HG03575 (cell line): ENCODE measurements around the gene LAG3.

Source experiments
- ATAC-seq: cut with Tn5 transposase; IDR thresholded peaks from one replicate; pipeline ENCODE4 v1.9.1; 2021; ENCODE audit not compliant: unreplicated experiment, insufficient number of reproducible peaks, low FRiP score; ENCODE audit errors: extremely low read depth

LAG3 gene

GRCh38 chr12:6783828-6784227, 11.5 kb downstream of the LAG3 start:
- no peak for ATAC-seq

GRCh38 chr12:6784296-6784695, 12.0 kb downstream of the LAG3 start:
- no peak for ATAC-seq

- ATAC-seq = no peak
These were observed 12.4 kb downstream of the LAG3 start for GRCh38 chr12:6784761-6785160.

- no peak for ATAC-seq
These were observed 14.2 kb downstream of the LAG3 start for GRCh38 chr12:6786416-6787094.

- no peak for ATAC-seq
These were observed 15.0 kb downstream of the LAG3 start for GRCh38 chr12:6787309-6787708.

- ATAC-seq = no peak
These were observed 16.9 kb downstream of the LAG3 start, which contains the start of gene CD4 for GRCh38 chr12:6788972-6789924. Gene CD4 (plus strand): TSS chr12:6789528. CDS start chr12:6800139, 10,611 bp downstream.

GRCh38 chr12:6790496-6791150, 18.3 kb downstream of the LAG3 start:
- ATAC-seq = no peak

GRCh38 chr12:6791931-6792520, 19.7 kb downstream of the LAG3 start:
- no peak for ATAC-seq

- ATAC-seq = no peak
These were observed 20.3 kb downstream of the LAG3 start for GRCh38 chr12:6792522-6793201.

GRCh38 chr12:6795088-6795487, 22.8 kb downstream of the LAG3 start:
- ATAC-seq = no peak

GRCh38 chr12:6796576-6796975, 24.3 kb downstream of the LAG3 start:
- no peak for ATAC-seq

GRCh38 chr12:6799147-6799546, 26.8 kb downstream of the LAG3 start:
- no peak for ATAC-seq

- no peak for ATAC-seq
These were observed 34.9 kb downstream of the LAG3 start for GRCh38 chr12:6807170-6807569.

GRCh38 chr12:6809056-6809455, 36.7 kb downstream of the LAG3 start:
- ATAC-seq = no peak

GRCh38 chr12:6810758-6811157, 38.4 kb downstream of the LAG3 start:
- no peak for ATAC-seq

- no peak for ATAC-seq
These were observed 41.0 kb downstream of the LAG3 start for GRCh38 chr12:6813363-6813762.

GRCh38 chr12:6816598-6816997, 44.3 kb downstream of the LAG3 start:
- no peak for ATAC-seq

GRCh38 chr12:6817098-6817497, 44.8 kb downstream of the LAG3 start:
- no peak for ATAC-seq

GRCh38 chr12:6817662-6818157, 45.4 kb downstream of the LAG3 start:
- ATAC-seq = no peak
